CD14-positive monocyte (primary cell): ENCODE data around the gene NCAM1. TPM values are rescaled to one million over a fixed set of nuclear protein-coding genes. Genes with fewer than 3 reads are reported as not detected.

Source experiments
- DNase-seq, 3 donors: peaks; one replicate each; pipeline ENCODE4 v3.0.0-alpha.2; 2011 to 2022
- H2AFZ ChIP-seq: 2 replicates; pipeline ENCODE4 v1.6.0; 2012; ENCODE audit warnings: mild to moderate bottlenecking, low read depth, low read length, inconsistent platforms; ENCODE audit not compliant: insufficient read depth, poor library complexity, severe bottlenecking
- H3K27ac ChIP-seq, 2 donors: 1 replicate in 1 of 2; 2 replicates in 1 of 2; pipeline ENCODE4 v1.5.1; 2012 to 2013; ENCODE audit warnings: low read length in 2 of 2, control low read depth in 1 of 2, inconsistent platforms in 1 of 2, low read depth in 1 of 2, mild to moderate bottlenecking in 1 of 2
- H3K27me3 ChIP-seq, 2 donors: one replicate each; pipeline versions ENCODE4 v1.6.0 to v1.6.1; 2011 to 2013; ENCODE audit warnings: low read length in 2 of 2; ENCODE audit not compliant: control insufficient read depth in 2 of 2, insufficient read depth in 2 of 2
- H3K36me3 ChIP-seq, 2 donors: replicated peaks in 1 of 2; 1 replicate in 1 of 2; 2 replicates in 1 of 2; pipeline versions ENCODE4 v1.5.1 to v1.6.1; 2012 to 2013; ENCODE audit warnings: low read length in 2 of 2, control low read depth in 1 of 2, inconsistent platforms in 1 of 2, mild to moderate bottlenecking in 1 of 2; ENCODE audit not compliant: insufficient read depth in 2 of 2, control insufficient read depth in 1 of 2
- H3K4me1 ChIP-seq, 2 donors: 1 replicate in 1 of 2; 2 replicates in 1 of 2; pipeline versions ENCODE4 v1.5.1 to v1.6.1; 2012 to 2013; ENCODE audit warnings: low read length in 2 of 2, control low read depth in 1 of 2, inconsistent platforms in 1 of 2, mild to moderate bottlenecking in 1 of 2, moderate library complexity in 1 of 2; ENCODE audit not compliant: insufficient read depth in 2 of 2, control insufficient read depth in 1 of 2
- H3K4me2 ChIP-seq: replicated peaks from 2 replicates; pipeline ENCODE3; 2012; ENCODE audit warnings: low read length, moderate library complexity, mild to moderate bottlenecking; ENCODE audit not compliant: poor library complexity, severe bottlenecking; ENCODE audit errors: extremely low read depth
- H3K4me3 ChIP-seq, 3 experiments: fragments of 200-600 bp in 1 of 3; sonication (generic) in 1 of 3; replicated peaks in 1 of 3; 1 replicate in 2 of 3; 2 replicates in 1 of 3; pipeline ENCODE4 v1.5.1; 2011 to 2013; ENCODE audit warnings: low read length in 3 of 3, mild to moderate bottlenecking in 3 of 3, control low read depth in 2 of 3, low read depth in 2 of 3, inconsistent platforms in 1 of 3, moderate library complexity in 1 of 3
- H3K79me2 ChIP-seq: 2 replicates; pipeline ENCODE4 v1.6.0; 2012; ENCODE audit warnings: mild to moderate bottlenecking, control low read depth, inconsistent platforms, low read length, moderate library complexity; ENCODE audit not compliant: insufficient read depth
- H3K9ac ChIP-seq: 2 replicates; pipeline ENCODE4 v1.6.0; 2017; ENCODE audit warnings: low read length, mild to moderate bottlenecking; ENCODE audit not compliant: insufficient read depth, poor library complexity, severe bottlenecking
- H3K9me3 ChIP-seq, 2 donors: replicated peaks in 1 of 2; 1 replicate in 1 of 2; 2 replicates in 1 of 2; pipeline versions ENCODE4 v1.5.1 to v1.6.1; 2012 to 2013; ENCODE audit warnings: low read length in 2 of 2, control low read depth in 1 of 2; ENCODE audit not compliant: control insufficient read depth in 1 of 2, insufficient read depth in 1 of 2
- H4K20me1 ChIP-seq: 2 replicates; pipeline ENCODE4 v1.6.0; 2012; ENCODE audit warnings: mild to moderate bottlenecking, low read length, control low read depth, moderate library complexity; ENCODE audit not compliant: insufficient read depth
- H3K27ac Mint-ChIP-seq, 7 donors: one replicate each; pipeline ENCODE4 v1.8.0; 2020; ENCODE audit warnings: mild to moderate bottlenecking in 7 of 7, mixed read lengths in 7 of 7, moderate library complexity in 6 of 7, inconsistent platforms in 2 of 7
- H3K27me3 Mint-ChIP-seq, 3 donors: one replicate each; pipeline ENCODE4 v1.8.0; 2021 to 2022; ENCODE audit warnings: low read depth in 3 of 3, mild to moderate bottlenecking in 3 of 3, mixed read lengths in 3 of 3, moderate library complexity in 3 of 3, inconsistent platforms in 1 of 3
- H3K36me3 Mint-ChIP-seq, 2 donors: one replicate each; pipeline ENCODE4 v1.8.0; 2020; ENCODE audit warnings: mixed read lengths in 2 of 2, inconsistent platforms in 1 of 2, mild to moderate bottlenecking in 1 of 2
- H3K4me1 Mint-ChIP-seq: one replicate; pipeline ENCODE4 v1.8.0; 2020; ENCODE audit warnings: mild to moderate bottlenecking, mixed read lengths
- H3K4me3 Mint-ChIP-seq, 2 donors: one replicate each; pipeline ENCODE4 v1.8.0; 2020; ENCODE audit warnings: mild to moderate bottlenecking in 2 of 2, mixed read lengths in 2 of 2, moderate library complexity in 1 of 2
- H3K9me3 Mint-ChIP-seq, 7 donors: one replicate each; pipeline ENCODE4 v1.8.0; 2020 to 2022; ENCODE audit warnings: mixed read lengths in 7 of 7, mild to moderate bottlenecking in 6 of 7, moderate library complexity in 6 of 7, inconsistent platforms in 2 of 7
- WGBS: methylation state at CpG from one replicate; pipeline ENCODE4 v1.1.5; 2013; ENCODE audit warnings: missing lambda C conversion rate; ENCODE audit not compliant: insufficient coverage; 5-methylcytosine and 5-hydroxymethylcytosine counted together
- intact Hi-C, 2 donors: fragments of 100-400 bp; cut with micrococcal nuclease; formaldehyde crosslinking; loops; one replicate each; pipeline versions ENCODE4 v1.15.0 to v1.15.1; 2023
- polyA plus RNA-seq, 3 donors: library from polyadenylated mRNA; depleted of rRNA in 1 of 3; unstranded in 2 of 3; stranded (reverse) in 1 of 3; fragments of 300-500 nt in 2 of 3; fragments of >200 nt in 1 of 3; fragmentation: Illumina TruSeq in 2 of 3; gene quantifications; 1 replicate in 2 of 3; 2 replicates in 1 of 3; pipeline ENCODE4 v1.2.3, GENCODE V29; 2012 to 2021
- TF ChIP-seq, protein P1 (sequence below): fragments of 200-600 bp; IDR thresholded peaks from one replicate; pipeline ENCODE4 v1.8.0; 2022; ENCODE audit warnings: antibody characterized with exemption, mild to moderate bottlenecking

NCAM1 gene
- polyA plus RNA-seq, 3 donors: 0.65 to 0.69 TPM; not detected in 1

DNA sequence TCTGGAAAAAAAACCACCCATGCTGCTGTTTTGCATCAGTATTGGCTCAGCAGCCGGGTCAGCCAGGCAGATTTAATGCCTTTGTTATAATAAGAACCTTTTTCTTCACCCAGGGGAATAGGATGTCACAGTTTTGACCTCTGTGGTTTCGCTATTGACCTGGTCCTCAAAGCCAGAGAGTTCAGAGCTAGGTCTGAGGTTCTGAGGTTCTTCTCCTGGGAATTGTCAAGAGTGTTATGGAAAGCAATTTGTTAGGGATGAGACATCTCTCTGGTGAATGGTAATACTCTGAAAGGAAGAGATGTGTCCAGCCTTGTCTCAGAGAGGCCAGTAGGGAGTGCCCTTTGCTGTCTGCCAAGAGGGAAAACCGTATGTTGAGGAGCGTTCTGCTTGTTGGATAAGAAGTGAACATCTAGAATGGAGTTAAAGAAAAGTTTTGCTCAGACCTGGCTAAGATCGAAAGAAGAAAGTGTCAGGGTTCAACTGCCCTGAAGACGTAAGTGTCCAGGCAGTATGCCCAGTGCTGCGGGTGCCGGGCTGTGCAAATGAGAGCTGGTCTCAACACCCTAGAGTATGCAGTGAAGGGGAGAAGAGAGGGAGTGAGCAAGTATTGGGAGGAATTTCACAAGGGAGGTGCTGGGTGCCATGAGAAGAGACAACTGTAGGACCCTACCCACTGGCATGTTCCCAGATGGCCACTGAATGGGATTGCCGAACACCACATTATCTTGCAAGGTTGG, 202.2 kb downstream of the NCAM1 start:
- Histone ChIP-seq H3K27me3 (no peaks in the 10 kb centered on the region), H3K9me3 (no peaks in the 10 kb centered on the region), H2AFZ (no peak overlapping the region), H3K27ac (no peak overlapping the region), H3K4me2 (no peak overlapping the region), H3K9ac (no peak overlapping the region), H3K4me3 (no peak overlapping the region), H3K4me1 (no peaks in the 10 kb centered on the region), H3K79me2 (no peaks in the 10 kb centered on the region), H4K20me1 (no peaks in the 10 kb centered on the region), H3K36me3 (no peaks in the 10 kb centered on the region)
- intact Hi-C loops: no loop called here
- Mint-ChIP-seq H3K27ac (peak overlapping the region in 1 of 7 donors; percentile 49), H3K9me3 (peaks cover 0 to 2% (median 0%) of the 10 kb centered on the region in 7 donors), H3K4me3 (no peak overlapping the region), H3K4me1 (no peaks in the 10 kb centered on the region), H3K36me3 (no peaks in the 10 kb centered on the region), H3K27me3 (peaks cover 5 to 7% (median 7%) of the 10 kb centered on the region in 3 donors)
- TF ChIP-seq, protein P1, sequence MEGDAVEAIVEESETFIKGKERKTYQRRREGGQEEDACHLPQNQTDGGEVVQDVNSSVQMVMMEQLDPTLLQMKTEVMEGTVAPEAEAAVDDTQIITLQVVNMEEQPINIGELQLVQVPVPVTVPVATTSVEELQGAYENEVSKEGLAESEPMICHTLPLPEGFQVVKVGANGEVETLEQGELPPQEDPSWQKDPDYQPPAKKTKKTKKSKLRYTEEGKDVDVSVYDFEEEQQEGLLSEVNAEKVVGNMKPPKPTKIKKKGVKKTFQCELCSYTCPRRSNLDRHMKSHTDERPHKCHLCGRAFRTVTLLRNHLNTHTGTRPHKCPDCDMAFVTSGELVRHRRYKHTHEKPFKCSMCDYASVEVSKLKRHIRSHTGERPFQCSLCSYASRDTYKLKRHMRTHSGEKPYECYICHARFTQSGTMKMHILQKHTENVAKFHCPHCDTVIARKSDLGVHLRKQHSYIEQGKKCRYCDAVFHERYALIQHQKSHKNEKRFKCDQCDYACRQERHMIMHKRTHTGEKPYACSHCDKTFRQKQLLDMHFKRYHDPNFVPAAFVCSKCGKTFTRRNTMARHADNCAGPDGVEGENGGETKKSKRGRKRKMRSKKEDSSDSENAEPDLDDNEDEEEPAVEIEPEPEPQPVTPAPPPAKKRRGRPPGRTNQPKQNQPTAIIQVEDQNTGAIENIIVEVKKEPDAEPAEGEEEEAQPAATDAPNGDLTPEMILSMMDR: no peak
- no peak for DNase-seq
- WGBS: 95% methylated on average over 7 of the region's 9 CpGs

DNA sequence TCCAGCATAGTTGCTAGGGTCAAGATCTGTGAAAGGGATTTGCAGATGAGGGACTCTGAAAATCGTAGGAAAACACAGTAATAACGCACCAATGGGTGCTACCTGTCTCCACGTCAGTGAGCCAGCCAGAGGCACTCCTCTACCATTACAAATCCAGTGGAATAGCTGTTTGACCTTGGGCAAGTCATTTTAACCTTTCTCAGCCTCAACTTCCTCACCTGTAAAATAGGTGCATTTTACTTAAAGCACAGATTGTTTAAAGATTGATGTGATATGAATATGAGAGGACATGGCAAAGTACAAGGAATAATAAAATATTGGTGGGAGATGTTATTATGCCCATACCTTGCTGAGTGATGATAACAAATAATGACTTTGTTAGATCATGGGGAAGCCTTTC, 205.1 kb downstream of the NCAM1 start:
- 89% methylated on average over 3 of the region's 3 CpGs for WGBS

More for the DNA sequence above, 205.1 kb downstream of the NCAM1 start:
- Mint-ChIP-seq H3K27me3 (peaks cover 3 to 14% (median 7%) of the 10 kb centered on the region in 3 donors), H3K4me3 (no peak overlapping the region), H3K27ac (no peak overlapping the region), H3K9me3 (peaks cover 0 to 4% (median 0%) of the 10 kb centered on the region in 7 donors), H3K4me1 (peaks cover 2% of the 10 kb centered on the region), H3K36me3 (no peaks in the 10 kb centered on the region)
- H3K27ac ChIP-seq: no peak overlapping the region
- no peaks in the 10 kb centered on the region for H4K20me1 ChIP-seq
- no peak overlapping the region for H3K4me2 ChIP-seq
- TF ChIP-seq, protein P1: no peak
- no peak overlapping the region for H3K4me3 ChIP-seq
- no peak overlapping the region for H3K9ac ChIP-seq
- H3K27me3 ChIP-seq: no peaks in the 10 kb centered on the region
- no peaks in the 10 kb centered on the region for H3K79me2 ChIP-seq
- intact Hi-C loops: no loop called here
- no peaks in the 10 kb centered on the region for H3K4me1 ChIP-seq
- no peaks in the 10 kb centered on the region for H3K36me3 ChIP-seq
- DNase-seq: no peak
- no peaks in the 10 kb centered on the region for H3K9me3 ChIP-seq
- H2AFZ ChIP-seq: no peak overlapping the region
